PC-9 (cell line): ENCODE results near the gene ATP13A2. TPM values are rescaled to one million over a fixed set of nuclear protein-coding genes. Genes with fewer than 3 reads are reported as not detected.

Experiments
- BruUV-seq: library from RNA; stranded (reverse); fragments of 400-500 nt; replicated peaks from 2 replicates; lab custom pipeline; 2021; lab: Mats Ljungman, UMichigan
- CTCF ChIA-PET: fragments of 300-600 bp; sonication (Branson Sonifier 250); formaldehyde crosslinking; loops from one replicate; lab custom pipeline; 2022; ENCODE audit warnings: antibody characterized with exemption; lab: Charles Lee
- POLR2A ChIA-PET: fragments of 300-600 bp; sonication (Branson Sonifier 250); formaldehyde crosslinking; loops from one replicate; lab custom pipeline; 2022; ENCODE audit warnings: antibody characterized with exemption; ENCODE audit not compliant: unreplicated experiment; lab: Charles Lee
- DNase-seq, 2 experiments: peaks; one replicate each; pipeline versions ENCODE4 v3.0.0 to v3.0.0-alpha.2; 2015 to 2022; ENCODE audit warnings: mixed read lengths in 1 of 2
- H2AFZ ChIP-seq: fragments of 200-600 bp; sonication (generic); 2 replicates; pipeline ENCODE4 v1.8.1; 2017; ENCODE audit warnings: antibody characterized with exemption
- H3F3A ChIP-seq: fragments of 200-600 bp; sonication (generic); 2 replicates; pipeline ENCODE4 v1.8.1; 2017; ENCODE audit warnings: antibody characterized with exemption, mild to moderate bottlenecking, low read depth; ENCODE audit not compliant: insufficient read depth
- H3K27ac ChIP-seq: fragments of 200-600 bp; sonication (generic); 2 replicates; pipeline ENCODE4 v1.6.1; 2016; ENCODE audit warnings: mixed run types
- H3K27me3 ChIP-seq: fragments of 200-600 bp; sonication (generic); 2 replicates; pipeline ENCODE4 v1.6.1; 2016; ENCODE audit warnings: low read depth, mixed run types; ENCODE audit not compliant: insufficient read depth
- H3K36me3 ChIP-seq: fragments of 200-600 bp; sonication (generic); 2 replicates; pipeline ENCODE4 v1.6.1; 2016; ENCODE audit warnings: low read depth, mixed run types
- H3K4me1 ChIP-seq: fragments of 200-600 bp; sonication (generic); replicated peaks from 2 replicates; pipeline ENCODE4 v1.6.1; 2016; ENCODE audit warnings: mixed run types; ENCODE audit not compliant: insufficient read depth
- H3K4me2 ChIP-seq: fragments of 200-600 bp; sonication (generic); 2 replicates; pipeline ENCODE4 v1.6.1; 2017; ENCODE audit warnings: mixed run types
- H3K4me3 ChIP-seq: fragments of 200-600 bp; sonication (generic); 2 replicates; pipeline ENCODE4 v1.6.1; 2016; ENCODE audit warnings: mixed run types
- H3K79me2 ChIP-seq: fragments of 200-600 bp; sonication (generic); 2 replicates; pipeline ENCODE4 v1.6.1; 2017; ENCODE audit warnings: low read depth, mixed run types
- H3K9me2 ChIP-seq: fragments of 200-600 bp; sonication (generic); 2 replicates; pipeline ENCODE4 v1.8.1; 2017; ENCODE audit warnings: mild to moderate bottlenecking; ENCODE audit not compliant: insufficient read depth
- H3K9me3 ChIP-seq: fragments of 200-600 bp; sonication (generic); 2 replicates; pipeline ENCODE4 v1.8.1; 2016; ENCODE audit warnings: low read depth; ENCODE audit not compliant: insufficient read depth
- H4K20me1 ChIP-seq: fragments of 200-600 bp; sonication (generic); 2 replicates; pipeline ENCODE4 v1.8.1; 2017; ENCODE audit not compliant: insufficient read depth
- CTCF ChIP-seq: fragments of 200-600 bp; sonication (generic); conservative IDR thresholded peaks from 2 replicates; pipeline ENCODE4 v1.6.1; 2017; ENCODE audit warnings: mixed run types, antibody characterized with exemption, mild to moderate bottlenecking, moderate library complexity
- EZH2 ChIP-seq: fragments of 200-600 bp; sonication (generic); IDR thresholded peaks from 2 replicates; pipeline ENCODE4 v1.8.0; 2017; ENCODE audit warnings: antibody characterized with exemption, low read depth
- intact Hi-C: fragments of 100-400 bp; cut with micrococcal nuclease; formaldehyde crosslinking; loops from one replicate; pipeline ENCODE4 v1.10.0; 2022; ENCODE audit not compliant: unreplicated experiment
- total RNA-seq: library from RNA; stranded (reverse); gene quantifications from 2 replicates; pipeline ENCODE4 v1.2.3, GENCODE V29; 2021

ATP13A2 gene
- total RNA-seq, 1 experiment from 2014 or later, result 39.9 TPM

- no peak for DNase-seq
- no peaks in the 10 kb centered on the region for H3K4me1 ChIP-seq
- no peaks in the 10 kb centered on the region for H3F3A ChIP-seq
- H3K36me3 ChIP-seq, result no peaks in the 10 kb centered on the region
- H3K4me2 ChIP-seq, result no peak overlapping the region
- no peak overlapping the region for H3K27ac ChIP-seq
- no TSS peak for BruUV-seq
- no peaks in the 10 kb centered on the region for H3K9me2 ChIP-seq
- POLR2A ChIA-PET, result no interaction called here
- intact Hi-C loops, result no loop called here
- no peaks in the 10 kb centered on the region for H4K20me1 ChIP-seq
- no peak for TF ChIP-seq CTCF
- TF ChIP-seq EZH2, result no peak
- no peaks in the 10 kb centered on the region for H3K27me3 ChIP-seq
- H2AFZ ChIP-seq, result no peak overlapping the region
- H3K79me2 ChIP-seq, result no peaks in the 10 kb centered on the region
- no peak overlapping the region for H3K4me3 ChIP-seq
- H3K9me3 ChIP-seq, result no peaks in the 10 kb centered on the region
- CTCF ChIA-PET, result no interaction called here
Measured at GRCh38 chr1:16992102-16992501, 19.6 kb downstream of the ATP13A2 start.

GRCh38 chr1:16991571-16991970, 20.2 kb downstream of the ATP13A2 start:
- Histone ChIP-seq H3K9me3 (no peaks in the 10 kb centered on the region), H3F3A (no peaks in the 10 kb centered on the region), H2AFZ (no peak overlapping the region), H3K36me3 (no peaks in the 10 kb centered on the region), H3K27ac (no peak overlapping the region), H4K20me1 (no peaks in the 10 kb centered on the region), H3K4me3 (no peak overlapping the region), H3K79me2 (no peaks in the 10 kb centered on the region), H3K4me2 (no peak overlapping the region), H3K9me2 (no peaks in the 10 kb centered on the region), H3K4me1 (no peaks in the 10 kb centered on the region), H3K27me3 (no peaks in the 10 kb centered on the region)
- BruUV-seq, result no TSS peak
- CTCF ChIA-PET, result no interaction called here
- intact Hi-C loops, result no loop called here
- DNase-seq, result no peak
- POLR2A ChIA-PET, result no interaction called here
- no peak for TF ChIP-seq EZH2
- no peak for TF ChIP-seq CTCF

- Histone ChIP-seq H4K20me1 (no peaks in the 10 kb centered on the region), H3K27ac (no peak overlapping the region), H3F3A (peaks cover 8% of the 10 kb centered on the region; the same call in 1 of the 2 replicates), H3K4me1 (peaks cover 3% of the 10 kb centered on the region; the same call in 1 of the 2 replicates), H2AFZ (no peak overlapping the region), H3K79me2 (no peaks in the 10 kb centered on the region), H3K36me3 (no peaks in the 10 kb centered on the region), H3K9me3 (no peaks in the 10 kb centered on the region), H3K9me2 (no peaks in the 10 kb centered on the region), H3K4me3 (no peak overlapping the region), H3K27me3 (no peaks in the 10 kb centered on the region), H3K4me2 (no peak overlapping the region)
- TF ChIP-seq CTCF (no peak), EZH2 (no peak)
- ChIA-PET CTCF (no interaction called here), POLR2A (no interaction called here)
- BruUV-seq, result no TSS peak
- intact Hi-C loops, result no loop called here
- no peak for DNase-seq
Measured at GRCh38 chr1:16989676-16990391, 21.9 kb downstream of the ATP13A2 start.
